IMR-90 (cell line): ENCODE measurements around the gene C3orf80.

Experiments used
- CEBPB ChIP-seq: IDR thresholded peaks from 2 replicates; pipeline ENCODE4 v1.6.1; 2012; ENCODE audit warnings: low read depth, low read length, improper control_type of control experiment
- CTCF ChIP-seq: conservative IDR thresholded peaks from 2 replicates; pipeline ENCODE4 v1.5.1; 2012; ENCODE audit warnings: mild to moderate bottlenecking, low read depth, low read length, improper control_type of control experiment
- MXI1 ChIP-seq: IDR thresholded peaks from 2 replicates; pipeline ENCODE4 v1.6.1; 2012; ENCODE audit warnings: low read depth, mild to moderate bottlenecking, low read length, moderate library complexity, borderline replicate concordance
- NFE2L2 ChIP-seq: fragments of 150-350 bp; IDR thresholded peaks from 2 replicates; pipeline ENCODE4 v1.6.1; 2016; ENCODE audit warnings: low read depth, mild to moderate bottlenecking, low read length
- POLR2A ChIP-seq: IDR thresholded peaks from 2 replicates; pipeline ENCODE4 v1.6.1; 2012; ENCODE audit warnings: mild to moderate bottlenecking, low read depth, low read length
- RAD21 ChIP-seq: IDR thresholded peaks from 2 replicates; pipeline ENCODE4 v1.6.1; 2012; ENCODE audit warnings: low read length, improper control_type of control experiment
- USF2 ChIP-seq: fragments of 150-350 bp; IDR thresholded peaks from 2 replicates; pipeline ENCODE4 v1.6.1; 2017; ENCODE audit warnings: mild to moderate bottlenecking, antibody characterized with exemption, low read length, low read depth

GRCh38 chr3:160220038-160220437 lies 5.2 kb upstream of the C3orf80 start:
- TF ChIP-seq CTCF (no peak), RAD21 (no peak), CEBPB (no peak), USF2 (no peak), POLR2A (no peak), MXI1 (no peak), NFE2L2 (no peak)
